Thymus (tissue), 11 donors: ENCODE data around the gene CAPN15. TPM values are rescaled to one million over a fixed set of nuclear protein-coding genes. Genes with fewer than 3 reads are reported as not detected.

Experiments
- DNase-seq, 9 donors: peaks; one replicate each; pipeline ENCODE4 v3.0.0-alpha.2; 2013; ENCODE audit warnings: low spot score in 9 of 9, low read depth in 6 of 9, missing footprints in 1 of 9
- H3K27ac ChIP-seq, 2 donors: one replicate each; pipeline ENCODE4 v1.5.1; 2013; ENCODE audit warnings: control low read depth in 1 of 2, low read depth in 1 of 2, low read length in 1 of 2, mild to moderate bottlenecking in 1 of 2, moderate library complexity in 1 of 2
- H3K27me3 ChIP-seq, 2 donors: one replicate each; pipeline ENCODE4 v1.5.1; 2013; ENCODE audit warnings: low read length in 1 of 2; ENCODE audit not compliant: control insufficient read depth in 2 of 2, insufficient read depth in 1 of 2
- H3K36me3 ChIP-seq, 2 donors: one replicate each; pipeline ENCODE4 v1.5.1; 2013; ENCODE audit warnings: low read length in 1 of 2, mild to moderate bottlenecking in 1 of 2, moderate library complexity in 1 of 2; ENCODE audit not compliant: control insufficient read depth in 2 of 2, insufficient read depth in 2 of 2
- H3K4me1 ChIP-seq, 2 donors: one replicate each; pipeline ENCODE4 v1.5.1; 2013; ENCODE audit warnings: low read length in 2 of 2; ENCODE audit not compliant: control insufficient read depth in 2 of 2, insufficient read depth in 2 of 2
- H3K4me3 ChIP-seq, 2 donors: one replicate each; pipeline ENCODE4 v1.5.1; 2013; ENCODE audit warnings: low read length in 2 of 2, control low read depth in 1 of 2, mild to moderate bottlenecking in 1 of 2
- H3K9me3 ChIP-seq, 2 donors: one replicate each; pipeline ENCODE4 v1.5.1; 2013; ENCODE audit warnings: low read length in 1 of 2, mild to moderate bottlenecking in 1 of 2; ENCODE audit not compliant: control insufficient read depth in 2 of 2, insufficient read depth in 1 of 2
- WGBS: extraction: QIAGEN DNeasy Blood & Tissue Kit; methylation state at CpG from one replicate; pipeline ENCODE4 v1.1.7; 2013; 5-methylcytosine and 5-hydroxymethylcytosine counted together
- polyA plus RNA-seq: library from polyadenylated mRNA; stranded (reverse); fragments of 200-250 nt; gene quantifications from one replicate; pipeline ENCODE4 v1.2.3, GENCODE V29; 2013
- total RNA-seq: library from RNA; stranded (reverse); fragments of 120-200 nt; gene quantifications from one replicate; pipeline ENCODE4 v1.2.4, GENCODE V29; 2013
- donor health status: healthy.

CAPN15 gene
- total and polyA plus RNA-seq, 2 donors: 16.8 to 40.4 TPM

DNA sequence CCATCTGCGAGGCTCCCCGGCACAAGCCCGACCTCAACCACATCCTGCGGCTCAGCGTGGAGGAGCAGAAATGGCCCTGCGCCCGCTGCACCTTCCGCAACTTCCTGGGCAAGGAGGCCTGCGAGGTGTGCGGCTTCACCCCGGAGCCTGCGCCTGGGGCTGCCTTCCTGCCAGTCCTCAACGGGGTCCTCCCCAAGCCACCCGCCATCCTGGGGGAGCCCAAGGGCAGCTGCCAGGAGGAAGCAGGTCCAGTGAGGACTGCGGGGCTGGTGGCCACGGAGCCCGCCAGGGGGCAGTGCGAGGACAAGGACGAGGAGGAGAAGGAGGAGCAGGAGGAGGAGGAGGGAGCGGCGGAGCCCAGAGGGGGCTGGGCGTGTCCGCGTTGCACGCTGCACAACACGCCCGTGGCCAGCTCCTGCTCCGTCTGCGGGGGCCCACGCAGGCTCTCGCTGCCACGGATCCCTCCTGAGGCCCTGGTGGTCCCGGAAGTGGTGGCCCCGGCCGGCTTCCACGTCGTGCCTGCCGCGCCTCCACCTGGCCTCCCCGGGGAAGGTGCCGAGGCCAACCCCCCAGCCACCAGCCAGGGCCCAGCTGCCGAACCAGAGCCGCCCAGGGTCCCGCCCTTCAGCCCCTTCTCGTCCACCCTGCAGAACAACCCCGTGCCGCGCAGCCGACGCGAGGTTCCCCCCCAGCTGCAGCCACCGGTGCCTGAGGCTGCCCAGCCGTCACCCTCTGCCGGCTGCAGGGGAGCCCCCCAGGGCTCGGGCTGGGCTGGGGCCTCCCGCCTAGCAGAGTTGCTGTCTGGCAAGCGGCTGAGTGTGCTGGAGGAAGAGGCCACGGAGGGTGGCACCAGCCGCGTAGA is 19.6 kb downstream of the CAPN15 start:
- peaks cover 0 to 1% of the 10 kb centered on the region in 2 donors for H3K9me3 ChIP-seq
- H3K4me3 ChIP-seq: no peak overlapping the region
- H3K4me1 ChIP-seq: no peaks in the 10 kb centered on the region
- WGBS: 80% methylated on average over 60 of the region's 60 CpGs
- peak in 2 of 9 donors; percentile 22 to 35 for DNase-seq
- H3K36me3 ChIP-seq: peaks cover 15 to 62% of the 10 kb centered on the region in 2 donors
- H3K27me3 ChIP-seq: no peaks in the 10 kb centered on the region
- H3K27ac ChIP-seq: peak overlapping the region in 1 of 2 donors; percentile 8

DNA sequence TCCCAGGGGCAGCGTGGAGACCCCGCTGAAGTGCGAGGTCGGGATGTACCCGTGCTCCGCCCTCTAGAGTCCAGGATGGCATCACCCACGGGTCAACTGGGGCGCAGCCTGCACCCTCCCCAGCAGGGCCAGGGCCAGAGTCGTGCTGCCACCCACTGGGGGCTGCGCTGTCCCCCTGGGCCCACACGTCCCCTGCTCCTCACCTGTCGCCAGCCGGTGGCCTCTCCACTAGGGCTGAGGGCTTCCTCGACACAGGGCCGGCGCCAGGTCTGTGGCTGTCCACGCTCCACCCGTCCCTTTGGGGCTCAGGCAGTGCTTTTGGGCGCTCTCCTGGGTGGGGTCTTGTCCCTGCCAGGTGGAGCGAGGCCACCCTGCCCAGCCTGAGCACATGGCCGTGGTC is 21.1 kb downstream of the CAPN15 start:
- no peak overlapping the region for H3K27ac ChIP-seq
- H3K27me3 ChIP-seq: no peaks in the 10 kb centered on the region
- no peak overlapping the region for H3K4me3 ChIP-seq
- peaks cover 19 to 75% of the 10 kb centered on the region in 2 donors for H3K36me3 ChIP-seq
- H3K4me1 ChIP-seq: no peaks in the 10 kb centered on the region
- H3K9me3 ChIP-seq: peaks cover 0 to 1% of the 10 kb centered on the region in 2 donors
- 98% methylated on average over 21 of the region's 21 CpGs for WGBS
- no peak for DNase-seq

DNA sequence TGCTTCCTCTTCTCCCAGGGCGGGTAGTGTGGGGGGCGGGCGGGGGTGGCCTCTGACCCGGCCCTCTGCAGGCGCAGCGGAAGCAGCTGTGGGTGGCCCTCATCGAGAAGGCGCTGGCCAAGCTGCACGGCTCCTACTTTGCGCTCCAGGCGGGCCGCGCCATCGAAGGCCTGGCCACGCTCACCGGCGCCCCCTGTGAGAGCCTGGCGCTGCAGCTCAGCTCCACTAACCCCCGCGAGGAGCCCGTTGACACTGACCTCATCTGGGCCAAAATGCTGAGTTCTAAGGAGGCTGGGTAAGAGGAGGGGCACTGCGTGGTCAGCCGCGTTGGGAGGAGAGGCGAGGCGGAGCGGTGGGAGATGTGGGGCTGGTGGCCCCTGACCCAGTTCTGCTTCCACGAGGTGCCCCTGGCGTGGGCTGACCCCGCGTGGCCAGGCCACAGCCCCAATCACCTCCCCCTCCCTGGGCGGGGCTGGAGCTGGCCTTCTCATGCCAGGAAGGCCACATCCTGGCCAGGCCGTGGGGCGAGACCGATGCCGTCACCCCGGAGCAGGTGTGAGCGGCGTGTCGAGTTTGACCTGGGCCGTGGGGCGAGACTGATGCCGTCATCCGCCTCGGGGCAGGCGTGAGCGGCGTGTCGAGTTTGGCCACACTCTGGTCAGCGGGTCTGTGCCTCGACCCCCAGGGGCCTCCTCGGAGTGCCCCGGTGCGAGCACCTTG is 22.2 kb downstream of the CAPN15 start:
- peaks cover 0 to 1% of the 10 kb centered on the region in 2 donors for H3K9me3 ChIP-seq
- H3K4me3 ChIP-seq: no peak overlapping the region
- WGBS: 97% methylated on average over 54 of the region's 54 CpGs
- peaks cover 22 to 86% of the 10 kb centered on the region in 2 donors for H3K36me3 ChIP-seq
- DNase-seq: no peak
- no peak overlapping the region for H3K27ac ChIP-seq
- H3K4me1 ChIP-seq: no peaks in the 10 kb centered on the region
- no peaks in the 10 kb centered on the region for H3K27me3 ChIP-seq

DNA sequence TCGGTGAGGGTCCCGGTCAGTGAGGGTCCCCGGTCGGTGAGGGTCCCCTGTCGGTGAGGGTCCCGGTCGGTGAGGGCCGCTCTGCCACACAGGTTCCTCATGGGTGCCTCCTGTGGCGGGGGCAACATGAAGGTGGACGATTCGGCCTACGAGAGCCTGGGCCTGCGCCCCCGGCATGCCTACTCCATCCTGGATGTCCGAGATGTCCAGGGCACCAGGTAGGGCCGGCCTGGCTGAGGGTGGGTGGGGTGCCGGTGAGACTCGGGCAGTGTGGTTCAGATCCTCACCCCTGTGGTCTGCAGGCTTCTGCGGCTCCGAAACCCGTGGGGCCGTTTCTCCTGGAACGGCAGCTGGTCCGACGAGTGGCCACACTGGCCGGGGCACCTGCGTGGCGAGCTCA is 23.7 kb downstream of the CAPN15 start:
- 98% methylated on average over 28 of the region's 28 CpGs for WGBS
- H3K27ac ChIP-seq: no peak overlapping the region
- no peaks in the 10 kb centered on the region for H3K4me1 ChIP-seq
- H3K4me3 ChIP-seq: no peak overlapping the region
- peaks cover 0 to 1% of the 10 kb centered on the region in 2 donors for H3K9me3 ChIP-seq
- no peaks in the 10 kb centered on the region for H3K27me3 ChIP-seq
- H3K36me3 ChIP-seq: peaks cover 22 to 79% of the 10 kb centered on the region in 2 donors
- no peak for DNase-seq

DNA sequence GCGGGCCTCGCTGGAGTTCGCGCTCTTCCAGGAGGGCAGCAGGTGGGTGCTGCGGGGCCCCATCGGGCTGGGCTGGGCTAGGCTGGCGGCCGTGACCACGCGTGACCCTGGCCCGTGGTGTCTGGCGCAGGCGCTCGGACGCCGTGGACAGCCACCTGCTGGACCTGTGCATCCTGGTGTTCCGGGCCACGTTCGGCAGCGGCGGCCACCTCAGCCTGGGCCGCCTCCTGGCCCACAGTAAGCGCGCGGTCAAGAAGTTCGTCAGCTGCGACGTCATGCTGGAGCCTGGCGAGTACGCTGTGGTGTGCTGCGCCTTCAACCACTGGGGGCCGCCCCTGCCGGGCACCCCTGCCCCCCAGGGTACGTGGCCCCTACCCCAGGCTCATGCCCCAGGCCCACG is 24.7 kb downstream of the CAPN15 start:
- Histone ChIP-seq H3K36me3 (peaks cover 22 to 75% of the 10 kb centered on the region in 2 donors), H3K4me1 (no peaks in the 10 kb centered on the region), H3K9me3 (peaks cover 0 to 1% of the 10 kb centered on the region in 2 donors), H3K27ac (no peak overlapping the region), H3K27me3 (peaks cover 0 to 2% of the 10 kb centered on the region in 2 donors), H3K4me3 (no peak overlapping the region)
- WGBS: 98% methylated on average over 35 of the region's 35 CpGs
- no peak for DNase-seq

DNA sequence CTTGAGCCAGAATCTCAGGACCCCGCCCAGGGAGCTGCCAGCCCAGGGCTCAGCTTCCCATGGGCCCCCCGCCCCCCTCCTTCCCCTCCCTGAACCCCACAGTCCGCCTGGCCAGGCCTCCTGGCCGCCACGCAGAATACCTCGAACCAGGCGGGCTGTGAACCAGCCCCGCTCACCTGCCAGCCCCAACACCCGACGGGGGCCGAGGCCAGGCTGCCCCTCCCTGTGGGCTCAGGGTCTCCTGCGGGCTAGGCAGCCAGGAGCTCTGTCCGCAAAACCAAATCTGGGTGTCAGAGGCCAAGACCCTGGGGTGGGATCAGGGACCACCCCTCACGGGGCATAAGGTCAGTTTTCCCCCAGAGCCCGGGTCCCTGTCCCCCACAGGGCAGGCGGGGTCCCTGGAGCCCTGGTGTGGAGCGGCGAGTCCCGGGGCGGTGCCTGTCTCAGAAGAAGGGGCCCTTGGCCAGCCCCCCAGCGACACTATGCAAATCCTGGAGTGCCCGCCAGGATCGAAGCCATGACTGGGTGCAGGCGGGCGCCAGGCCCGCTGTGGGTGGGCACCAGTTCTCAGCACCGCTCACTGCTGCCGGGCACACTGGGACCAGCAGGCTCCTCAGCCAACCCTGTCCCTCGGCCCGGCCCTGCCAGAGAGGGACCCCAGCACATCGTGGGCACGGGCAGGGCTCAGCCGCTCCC is 26.2 kb downstream of the CAPN15 start:
- H3K27me3 ChIP-seq: peaks cover 9 to 18% of the 10 kb centered on the region in 2 donors
- H3K4me1 ChIP-seq: peaks cover 0 to 5% of the 10 kb centered on the region in 2 donors
- WGBS: 98% methylated on average over 33 of the region's 33 CpGs
- no peak overlapping the region for H3K27ac ChIP-seq
- H3K36me3 ChIP-seq: peaks cover 19 to 60% of the 10 kb centered on the region in 2 donors
- H3K4me3 ChIP-seq: no peak overlapping the region
- no peak for DNase-seq
- H3K9me3 ChIP-seq: peaks cover 0 to 1% of the 10 kb centered on the region in 2 donors

DNA sequence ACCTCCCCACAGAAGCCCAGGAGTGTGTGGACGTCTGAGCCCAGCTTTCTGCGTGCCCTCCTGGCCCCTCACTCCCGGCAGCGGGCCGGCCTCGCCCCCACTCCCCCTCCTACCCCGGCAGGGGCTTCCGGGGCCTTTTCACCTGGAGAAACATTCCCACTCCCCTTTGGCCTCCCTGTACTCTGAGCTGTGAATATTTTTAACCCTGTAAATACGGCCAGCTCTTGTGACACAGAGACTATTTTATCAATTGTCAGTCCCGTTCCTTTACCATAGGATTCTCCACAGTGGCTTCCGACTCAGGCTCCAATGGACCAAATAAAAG is 26.7 kb downstream of the CAPN15 start:
- Histone ChIP-seq H3K27ac (no peak overlapping the region), H3K9me3 (peaks cover 0 to 1% of the 10 kb centered on the region in 2 donors), H3K36me3 (peaks cover 17 to 55% of the 10 kb centered on the region in 2 donors), H3K27me3 (peaks cover 14 to 23% of the 10 kb centered on the region in 2 donors), H3K4me3 (no peak overlapping the region), H3K4me1 (peaks cover 0 to 5% of the 10 kb centered on the region in 2 donors)
- DNase-seq: no peak
- 95% methylated on average over 11 of the region's 11 CpGs for WGBS

DNA sequence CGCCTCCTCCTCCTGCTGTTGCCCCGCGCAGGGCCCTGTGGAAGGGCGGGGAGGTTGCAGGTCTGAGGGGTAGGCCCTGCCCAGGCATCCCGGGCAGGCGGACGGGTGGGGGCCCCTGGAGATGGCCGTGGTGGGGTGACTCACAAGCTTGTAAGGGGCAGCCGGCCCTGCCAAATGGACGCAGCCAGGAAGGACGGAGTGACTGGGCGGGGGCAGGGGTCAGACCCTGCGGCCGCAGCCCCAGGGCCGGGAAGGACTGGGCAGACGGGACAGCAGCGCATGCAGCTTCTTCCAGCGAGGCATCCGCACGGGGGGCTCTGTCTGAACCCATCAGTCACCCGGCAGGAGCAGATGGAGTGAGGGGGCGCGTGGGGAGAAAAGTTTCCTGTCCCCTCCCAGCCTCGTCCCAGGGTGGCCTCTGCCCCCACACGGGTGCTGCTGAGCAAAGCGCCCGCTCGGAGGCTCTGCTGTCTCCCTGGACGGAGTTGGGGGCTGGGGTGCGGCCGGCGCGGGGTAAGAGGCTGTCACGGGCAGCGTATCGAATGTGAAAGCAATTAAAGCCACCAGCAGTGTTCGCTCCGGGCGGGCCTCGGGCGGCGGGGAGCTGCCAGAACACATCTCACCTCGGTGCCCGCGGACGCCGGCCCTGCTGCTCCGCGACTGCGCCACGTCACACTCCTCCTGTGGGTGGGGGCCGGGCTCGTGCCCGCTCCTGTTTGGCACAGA is 27.3 kb downstream of the CAPN15 start:
- H3K4me3 ChIP-seq: no peak overlapping the region
- DNase-seq: no peak
- WGBS: 91% methylated on average over 54 of the region's 54 CpGs
- H3K4me1 ChIP-seq: peaks cover 0 to 5% of the 10 kb centered on the region in 2 donors
- peaks cover 20 to 29% of the 10 kb centered on the region in 2 donors for H3K27me3 ChIP-seq
- H3K9me3 ChIP-seq: peaks cover 1 to 4% of the 10 kb centered on the region in 2 donors
- peaks cover 12 to 50% of the 10 kb centered on the region in 2 donors for H3K36me3 ChIP-seq
- H3K27ac ChIP-seq: no peak overlapping the region
